WTC11 (cell line): ENCODE data around the gene ZDHHC7. TPM values are rescaled to one million over a fixed set of nuclear protein-coding genes. Genes with fewer than 3 reads are reported as not detected.

Experiments used
- ATAC-seq: fragments of 200-7000 bp; cut with Tn5 transposase; 2 replicates; pipeline ENCODE4 v1.10.0; 2021; ENCODE audit warnings: mild to moderate bottlenecking, moderate library complexity
- CTCF ChIA-PET: fragments of 300-600 bp; sonication (Branson Sonifier 250); formaldehyde crosslinking; loops from one replicate; lab custom pipeline; 2021; ENCODE audit warnings: antibody characterized with exemption; lab: Charles Lee
- POLR2A ChIA-PET: fragments of 350-600 bp; sonication (Branson Sonifier 250); formaldehyde crosslinking; loops from one replicate; lab custom pipeline; 2021; ENCODE audit warnings: antibody characterized with exemption; lab: Charles Lee
- DNase-seq: peaks from one replicate; pipeline ENCODE4 v3.0.0; 2021; ENCODE audit warnings: low spot score
- H3K27ac Mint-ChIP-seq: 2 replicates; pipeline ENCODE4 v1.8.0; 2021; ENCODE audit warnings: mixed read lengths
- H3K27me3 Mint-ChIP-seq: 2 replicates; pipeline ENCODE4 v1.8.0; 2021; ENCODE audit warnings: low read depth, mild to moderate bottlenecking, moderate library complexity, mixed read lengths
- H3K36me3 Mint-ChIP-seq: 2 replicates; pipeline ENCODE4 v1.8.0; 2021; ENCODE audit warnings: mixed read lengths
- H3K4me1 Mint-ChIP-seq: 2 replicates; pipeline ENCODE4 v1.8.0; 2022; ENCODE audit warnings: mixed read lengths
- H3K4me3 Mint-ChIP-seq: 2 replicates; pipeline ENCODE4 v1.8.0; 2021; ENCODE audit warnings: mild to moderate bottlenecking, moderate library complexity, mixed read lengths
- H3K9me3 Mint-ChIP-seq: 2 replicates; pipeline ENCODE4 v1.8.0; 2021; ENCODE audit warnings: mixed read lengths
- CBFB ChIP-seq: sonication (generic); formaldehyde crosslinking; IDR thresholded peaks from 2 replicates; pipeline ENCODE4 v1.8.1; 2022; ENCODE audit warnings: mild to moderate bottlenecking, low read depth, missing genetic modification reagents
- CREM ChIP-seq: sonication (generic); formaldehyde crosslinking; IDR thresholded peaks from 2 replicates; pipeline ENCODE4 v1.8.1; 2022; ENCODE audit warnings: mild to moderate bottlenecking, missing genetic modification reagents, moderate library complexity
- ETV6 ChIP-seq: sonication (generic); formaldehyde crosslinking; IDR thresholded peaks from 2 replicates; pipeline ENCODE4 v1.8.1; 2022; ENCODE audit warnings: mild to moderate bottlenecking, missing genetic modification reagents
- GRHL2 ChIP-seq: fragments of 250-450 bp; sonication (Bioruptor Pico); IDR thresholded peaks from 2 replicates; pipeline ENCODE4 v1.8.0; 2022; ENCODE audit warnings: mild to moderate bottlenecking, moderate library complexity; ENCODE audit not compliant: insufficient replicate concordance, severe bottlenecking
- IRF2 ChIP-seq: sonication (generic); formaldehyde crosslinking; IDR thresholded peaks from 2 replicates; pipeline ENCODE4 v1.8.0; 2022; ENCODE audit warnings: low read depth, missing genetic modification reagents, borderline replicate concordance
- NFATC4 ChIP-seq: fragments of 250-450 bp; sonication (Bioruptor Pico); IDR thresholded peaks from 2 replicates; pipeline ENCODE4 v1.9.0; 2021; ENCODE audit warnings: mild to moderate bottlenecking
- NFYB ChIP-seq: sonication (generic); formaldehyde crosslinking; conservative IDR thresholded peaks from 2 replicates; pipeline ENCODE4 v1.8.0; 2022; ENCODE audit warnings: low read depth, missing genetic modification reagents
- NR1H2 ChIP-seq: sonication (generic); formaldehyde crosslinking; IDR thresholded peaks from 2 replicates; pipeline ENCODE4 v1.9.0; 2021; ENCODE audit warnings: mild to moderate bottlenecking, moderate library complexity, missing genetic modification reagents
- NR2C2 ChIP-seq: sonication (generic); formaldehyde crosslinking; IDR thresholded peaks from 2 replicates; pipeline ENCODE4 v1.8.0; 2022; ENCODE audit warnings: mild to moderate bottlenecking, missing genetic modification reagents
- NR3C1 ChIP-seq: sonication (generic); formaldehyde crosslinking; conservative IDR thresholded peaks from 2 replicates; pipeline ENCODE4 v1.8.1; 2023; ENCODE audit warnings: low read depth, mild to moderate bottlenecking, missing genetic modification reagents
- PRRX2 ChIP-seq: fragments of 250-450 bp; sonication (Bioruptor Pico); IDR thresholded peaks from 2 replicates; pipeline ENCODE4 v1.8.0; 2021; ENCODE audit warnings: mild to moderate bottlenecking
- SMAD3 ChIP-seq: sonication (generic); formaldehyde crosslinking; IDR thresholded peaks from 2 replicates; pipeline ENCODE4 v1.8.0; 2022; ENCODE audit warnings: missing genetic modification reagents, mild to moderate bottlenecking, borderline replicate concordance
- SMAD4 ChIP-seq: sonication (generic); formaldehyde crosslinking; IDR thresholded peaks from 2 replicates; pipeline ENCODE4 v1.8.0; 2022; ENCODE audit warnings: mild to moderate bottlenecking, missing genetic modification reagents
- SOX15 ChIP-seq: fragments of 250-450 bp; sonication (Bioruptor Pico); IDR thresholded peaks from 2 replicates; pipeline ENCODE4 v1.9.0; 2021; ENCODE audit warnings: mild to moderate bottlenecking
- SP1 ChIP-seq: sonication (generic); formaldehyde crosslinking; conservative IDR thresholded peaks from 2 replicates; pipeline ENCODE4 v1.8.1; 2022; ENCODE audit warnings: missing genetic modification reagents
- ZNF219 ChIP-seq: sonication (generic); formaldehyde crosslinking; IDR thresholded peaks from 2 replicates; pipeline ENCODE4 v1.8.0; 2023; ENCODE audit warnings: missing genetic modification reagents, mild to moderate bottlenecking, borderline replicate concordance
- ZNF232 ChIP-seq: sonication (generic); formaldehyde crosslinking; IDR thresholded peaks from 2 replicates; pipeline ENCODE4 v1.8.0; 2022; ENCODE audit warnings: mild to moderate bottlenecking, missing genetic modification reagents
- ZNF396 ChIP-seq: fragments of 250-450 bp; sonication (Bioruptor Pico); IDR thresholded peaks from 2 replicates; pipeline ENCODE4 v1.8.0; 2021; ENCODE audit warnings: mild to moderate bottlenecking, moderate library complexity, borderline replicate concordance
- ZNF423 ChIP-seq: fragments of 250-450 bp; sonication (Bioruptor Pico); IDR thresholded peaks from 2 replicates; pipeline ENCODE4 v2.1.2; 2022; ENCODE audit warnings: mild to moderate bottlenecking, moderate library complexity
- ZNF671 ChIP-seq: fragments of 250-450 bp; sonication (Bioruptor Pico); IDR thresholded peaks from 2 replicates; pipeline ENCODE4 v1.8.0; 2021; ENCODE audit warnings: mild to moderate bottlenecking
- total RNA-seq: library from RNA; stranded (reverse); gene quantifications from 3 replicates; pipeline ENCODE4 v1.2.3, GENCODE V29; 2021
- TF ChIP-seq, protein P1 (sequence below): sonication (generic); formaldehyde crosslinking; IDR thresholded peaks from 2 replicates; pipeline ENCODE4 v1.8.1; 2023; ENCODE audit warnings: mild to moderate bottlenecking, missing genetic modification reagents
- TF ChIP-seq, protein P2 (sequence below): sonication (generic); formaldehyde crosslinking; IDR thresholded peaks from 2 replicates; pipeline ENCODE4 v1.8.0; 2022; ENCODE audit warnings: mild to moderate bottlenecking, missing genetic modification reagents
- TF ChIP-seq, protein P3 (sequence below): fragments of 250-450 bp; sonication (Bioruptor Pico); IDR thresholded peaks from 2 replicates; pipeline ENCODE4 v1.9.0; 2021; ENCODE audit warnings: moderate library complexity, mild to moderate bottlenecking, inconsistent platforms, borderline replicate concordance
- TF ChIP-seq, protein P4 (sequence below): sonication (generic); formaldehyde crosslinking; IDR thresholded peaks from 2 replicates; pipeline ENCODE4 v1.8.0; 2022; ENCODE audit warnings: mild to moderate bottlenecking, missing genetic modification reagents
- TF ChIP-seq, protein P5 (sequence below): sonication (generic); formaldehyde crosslinking; IDR thresholded peaks from 2 replicates; pipeline ENCODE4 v1.8.1; 2022; ENCODE audit warnings: low read depth, mild to moderate bottlenecking, moderate library complexity, missing genetic modification reagents, borderline replicate concordance
- TF ChIP-seq, protein P6 (sequence below): sonication (generic); formaldehyde crosslinking; conservative IDR thresholded peaks from 2 replicates; pipeline ENCODE4 v1.8.1; 2022; ENCODE audit warnings: mild to moderate bottlenecking, missing genetic modification reagents
- TF ChIP-seq, protein P7 (sequence below): sonication (generic); formaldehyde crosslinking; IDR thresholded peaks from 2 replicates; pipeline ENCODE4 v1.8.1; 2022; ENCODE audit warnings: mild to moderate bottlenecking, moderate library complexity, missing genetic modification reagents
- TF ChIP-seq, protein P8 (sequence below): sonication (generic); formaldehyde crosslinking; IDR thresholded peaks from 2 replicates; pipeline ENCODE4 v1.8.0; 2023; ENCODE audit warnings: missing genetic modification reagents

The ZDHHC7 gene
- total RNA-seq, 1 experiment from 2014 or later: 38.7 TPM

DNA sequence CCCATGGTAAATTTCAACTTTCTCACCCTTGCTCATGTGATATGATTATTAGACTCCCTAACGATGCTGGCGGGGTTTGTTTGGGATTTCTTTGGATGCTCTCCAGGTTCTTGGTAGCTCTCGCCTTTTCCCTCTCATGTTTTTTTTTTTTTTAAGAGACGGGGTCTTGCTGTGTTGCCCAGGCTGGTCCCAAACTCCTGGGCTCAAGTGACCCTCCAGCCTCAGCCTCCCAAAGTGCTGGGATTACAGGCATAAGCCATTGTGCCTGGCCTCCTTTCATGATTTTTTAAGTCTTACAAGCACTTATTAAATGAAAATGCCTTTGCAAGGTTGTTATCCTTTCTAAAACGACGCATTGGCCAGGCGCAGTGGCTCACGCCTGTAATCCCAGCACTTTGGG lies 40.3 kb upstream of the ZDHHC7 start:
- TF ChIP-seq, protein P1, sequence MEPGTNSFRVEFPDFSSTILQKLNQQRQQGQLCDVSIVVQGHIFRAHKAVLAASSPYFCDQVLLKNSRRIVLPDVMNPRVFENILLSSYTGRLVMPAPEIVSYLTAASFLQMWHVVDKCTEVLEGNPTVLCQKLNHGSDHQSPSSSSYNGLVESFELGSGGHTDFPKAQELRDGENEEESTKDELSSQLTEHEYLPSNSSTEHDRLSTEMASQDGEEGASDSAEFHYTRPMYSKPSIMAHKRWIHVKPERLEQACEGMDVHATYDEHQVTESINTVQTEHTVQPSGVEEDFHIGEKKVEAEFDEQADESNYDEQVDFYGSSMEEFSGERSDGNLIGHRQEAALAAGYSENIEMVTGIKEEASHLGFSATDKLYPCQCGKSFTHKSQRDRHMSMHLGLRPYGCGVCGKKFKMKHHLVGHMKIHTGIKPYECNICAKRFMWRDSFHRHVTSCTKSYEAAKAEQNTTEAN (CRISPR knock-in tag): no peak
- TF ChIP-seq ZNF219 (CRISPR knock-in tag) (no peak), SMAD3 (CRISPR knock-in tag) (no peak), GRHL2 (CRISPR knock-in tag) (no peak), ETV6 (CRISPR knock-in tag) (no peak), ZNF396 (CRISPR knock-in tag) (no peak), PRRX2 (CRISPR knock-in tag) (no peak), NR1H2 (CRISPR knock-in tag) (no peak), NR3C1 (CRISPR knock-in tag) (no peak), ZNF423 (CRISPR knock-in tag) (no peak), SP1 (CRISPR knock-in tag) (no peak)
- TF ChIP-seq, protein P2, sequence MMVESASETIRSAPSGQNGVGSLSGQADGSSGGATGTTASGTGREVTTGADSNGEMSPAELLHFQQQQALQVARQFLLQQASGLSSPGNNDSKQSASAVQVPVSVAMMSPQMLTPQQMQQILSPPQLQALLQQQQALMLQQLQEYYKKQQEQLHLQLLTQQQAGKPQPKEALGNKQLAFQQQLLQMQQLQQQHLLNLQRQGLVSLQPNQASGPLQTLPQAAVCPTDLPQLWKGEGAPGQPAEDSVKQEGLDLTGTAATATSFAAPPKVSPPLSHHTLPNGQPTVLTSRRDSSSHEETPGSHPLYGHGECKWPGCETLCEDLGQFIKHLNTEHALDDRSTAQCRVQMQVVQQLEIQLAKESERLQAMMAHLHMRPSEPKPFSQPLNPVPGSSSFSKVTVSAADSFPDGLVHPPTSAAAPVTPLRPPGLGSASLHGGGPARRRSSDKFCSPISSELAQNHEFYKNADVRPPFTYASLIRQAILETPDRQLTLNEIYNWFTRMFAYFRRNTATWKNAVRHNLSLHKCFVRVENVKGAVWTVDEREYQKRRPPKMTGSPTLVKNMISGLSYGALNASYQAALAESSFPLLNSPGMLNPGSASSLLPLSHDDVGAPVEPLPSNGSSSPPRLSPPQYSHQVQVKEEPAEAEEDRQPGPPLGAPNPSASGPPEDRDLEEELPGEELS (CRISPR knock-in tag): no peak
- TF ChIP-seq, protein P3, sequence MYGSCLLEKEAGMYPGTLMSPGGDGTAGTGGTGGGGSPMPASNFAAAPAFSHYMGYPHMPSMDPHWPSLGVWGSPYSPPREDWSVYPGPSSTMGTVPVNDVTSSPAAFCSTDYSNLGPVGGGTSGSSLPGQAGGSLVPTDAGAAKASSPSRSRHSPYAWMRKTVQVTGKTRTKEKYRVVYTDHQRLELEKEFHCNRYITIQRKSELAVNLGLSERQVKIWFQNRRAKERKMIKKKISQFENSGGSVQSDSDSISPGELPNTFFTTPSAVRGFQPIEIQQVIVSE: no peak
- TF ChIP-seq, protein P4, sequence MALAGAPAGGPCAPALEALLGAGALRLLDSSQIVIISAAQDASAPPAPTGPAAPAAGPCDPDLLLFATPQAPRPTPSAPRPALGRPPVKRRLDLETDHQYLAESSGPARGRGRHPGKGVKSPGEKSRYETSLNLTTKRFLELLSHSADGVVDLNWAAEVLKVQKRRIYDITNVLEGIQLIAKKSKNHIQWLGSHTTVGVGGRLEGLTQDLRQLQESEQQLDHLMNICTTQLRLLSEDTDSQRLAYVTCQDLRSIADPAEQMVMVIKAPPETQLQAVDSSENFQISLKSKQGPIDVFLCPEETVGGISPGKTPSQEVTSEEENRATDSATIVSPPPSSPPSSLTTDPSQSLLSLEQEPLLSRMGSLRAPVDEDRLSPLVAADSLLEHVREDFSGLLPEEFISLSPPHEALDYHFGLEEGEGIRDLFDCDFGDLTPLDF (CRISPR knock-in tag): no peak
- TF ChIP-seq, protein P5, sequence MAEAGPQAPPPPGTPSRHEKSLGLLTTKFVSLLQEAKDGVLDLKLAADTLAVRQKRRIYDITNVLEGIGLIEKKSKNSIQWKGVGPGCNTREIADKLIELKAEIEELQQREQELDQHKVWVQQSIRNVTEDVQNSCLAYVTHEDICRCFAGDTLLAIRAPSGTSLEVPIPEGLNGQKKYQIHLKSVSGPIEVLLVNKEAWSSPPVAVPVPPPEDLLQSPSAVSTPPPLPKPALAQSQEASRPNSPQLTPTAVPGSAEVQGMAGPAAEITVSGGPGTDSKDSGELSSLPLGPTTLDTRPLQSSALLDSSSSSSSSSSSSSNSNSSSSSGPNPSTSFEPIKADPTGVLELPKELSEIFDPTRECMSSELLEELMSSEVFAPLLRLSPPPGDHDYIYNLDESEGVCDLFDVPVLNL (CRISPR knock-in tag): no peak

DNA sequence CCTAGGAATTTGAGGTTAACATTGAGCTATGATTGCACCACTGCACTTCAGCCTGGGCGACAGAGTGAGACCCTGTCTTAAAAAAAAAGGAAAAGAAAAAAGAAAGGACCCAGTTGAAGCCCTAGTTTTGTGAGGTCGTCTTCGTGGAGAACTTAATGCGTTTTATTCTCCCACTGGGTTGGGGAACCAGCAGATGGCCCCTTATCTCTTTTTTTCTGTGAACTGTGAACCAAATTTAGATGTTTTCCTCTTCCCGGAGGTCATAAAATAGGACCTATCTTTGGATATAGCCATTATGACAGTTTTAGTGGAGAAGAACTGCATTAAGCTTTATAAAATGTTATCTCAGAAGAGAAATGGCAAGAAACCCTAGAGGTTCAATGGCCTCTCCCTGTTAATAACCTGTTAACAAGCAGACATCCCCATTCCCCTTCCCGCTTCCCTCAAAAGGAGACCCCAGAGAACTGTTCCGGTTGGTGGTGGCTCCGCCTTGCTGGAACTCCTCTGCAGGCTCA lies 39.8 kb upstream of the ZDHHC7 start:
- ATAC-seq (no peak), DNase-seq (no peak)
- Mint-ChIP-seq H3K27me3 (peaks cover 4% of the 10 kb centered on the region; the same call in 1 of the 2 replicates), H3K9me3 (no peaks in the 10 kb centered on the region), H3K36me3 (no peaks in the 10 kb centered on the region), H3K4me1 (peaks cover 9% of the 10 kb centered on the region), H3K4me3 (no peak overlapping the region), H3K27ac (no peak overlapping the region)
- CTCF ChIA-PET: interaction anchor here (1.3 to 1.4 kb wide), 2 partner anchors 24 to 36 kb away, joined by 3 to 6 read pairs; partner anchors contain the start of gene KIAA0513
- POLR2A ChIA-PET: no interaction called here
- TF ChIP-seq NFYB (CRISPR knock-in tag) (no peak), ZNF232 (no peak), CBFB (CRISPR knock-in tag) (no peak), CREM (CRISPR knock-in tag) (no peak), SOX15 (CRISPR knock-in tag) (no peak), PRRX2 (CRISPR knock-in tag) (no peak), NR3C1 (CRISPR knock-in tag) (no peak), NFATC4 (CRISPR knock-in tag) (no peak), IRF2 (no peak), ZNF671 (CRISPR knock-in tag) (no peak), SMAD4 (CRISPR knock-in tag) (no peak), NR2C2 (no peak)
- TF ChIP-seq, protein P6, sequence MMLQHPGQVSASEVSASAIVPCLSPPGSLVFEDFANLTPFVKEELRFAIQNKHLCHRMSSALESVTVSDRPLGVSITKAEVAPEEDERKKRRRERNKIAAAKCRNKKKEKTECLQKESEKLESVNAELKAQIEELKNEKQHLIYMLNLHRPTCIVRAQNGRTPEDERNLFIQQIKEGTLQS: no peak
- TF ChIP-seq, protein P7, sequence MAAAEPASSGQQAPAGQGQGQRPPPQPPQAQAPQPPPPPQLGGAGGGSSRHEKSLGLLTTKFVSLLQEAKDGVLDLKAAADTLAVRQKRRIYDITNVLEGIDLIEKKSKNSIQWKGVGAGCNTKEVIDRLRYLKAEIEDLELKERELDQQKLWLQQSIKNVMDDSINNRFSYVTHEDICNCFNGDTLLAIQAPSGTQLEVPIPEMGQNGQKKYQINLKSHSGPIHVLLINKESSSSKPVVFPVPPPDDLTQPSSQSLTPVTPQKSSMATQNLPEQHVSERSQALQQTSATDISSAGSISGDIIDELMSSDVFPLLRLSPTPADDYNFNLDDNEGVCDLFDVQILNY (CRISPR knock-in tag): no peak
- TF ChIP-seq, protein P8, sequence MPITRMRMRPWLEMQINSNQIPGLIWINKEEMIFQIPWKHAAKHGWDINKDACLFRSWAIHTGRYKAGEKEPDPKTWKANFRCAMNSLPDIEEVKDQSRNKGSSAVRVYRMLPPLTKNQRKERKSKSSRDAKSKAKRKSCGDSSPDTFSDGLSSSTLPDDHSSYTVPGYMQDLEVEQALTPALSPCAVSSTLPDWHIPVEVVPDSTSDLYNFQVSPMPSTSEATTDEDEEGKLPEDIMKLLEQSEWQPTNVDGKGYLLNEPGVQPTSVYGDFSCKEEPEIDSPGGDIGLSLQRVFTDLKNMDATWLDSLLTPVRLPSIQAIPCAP (CRISPR knock-in tag): no peak

More for the DNA sequence above, 40.3 kb upstream of the ZDHHC7 start:
- Mint-ChIP-seq H3K27me3 (peaks cover 4% of the 10 kb centered on the region; the same call in 1 of the 2 replicates), H3K4me1 (peaks cover 15% of the 10 kb centered on the region), H3K36me3 (no peaks in the 10 kb centered on the region), H3K4me3 (no peak overlapping the region), H3K27ac (no peak overlapping the region), H3K9me3 (no peaks in the 10 kb centered on the region)
- CTCF ChIA-PET: interaction anchor here (1.3 to 1.4 kb wide), 2 partner anchors 25 to 35 kb away, joined by 3 to 6 read pairs; partner anchors contain the start of gene KIAA0513
- POLR2A ChIA-PET: no interaction called here
- ATAC-seq (no peak), DNase-seq (no peak)
